ENCODE data around the gene P3R3URF. TPM values are rescaled to one million over a fixed set of nuclear protein-coding genes. Genes with fewer than 3 reads are reported as not detected.

Gene P3R3URF
- total and polyA plus RNA-seq, 2 donors (not counting 3 experiments of a cell fraction or from before 2014, with no cell fraction given), result not detected

- Histone ChIP-seq H3K79me2 (ENCODE audit: control insufficient read depth, insufficient read depth, low read length) (no peaks in the 10 kb centered on the region), H3K4me3 (replicated peaks in 1 of 3; ENCODE audit: insufficient read depth in 1 of 3, low read depth in 1 of 3, low read length in 3 of 3) (no peak overlapping the region)
- intact Hi-C loops (cut with micrococcal nuclease), result no loop called here
Measured at GRCh38 chr1:46206399-46206798, 30.1 kb upstream of the P3R3URF start.

More at GRCh38 chr1:46206399-46206798, 30.1 kb upstream of the P3R3URF start:
- no peaks in the 10 kb centered on the region for H4K20me1 ChIP-seq (replicated peaks; ENCODE audit: control insufficient read depth, extremely low read depth, insufficient read depth, low read length)
- H3K4me2 ChIP-seq (ENCODE audit: insufficient read depth, low read length), result no peak overlapping the region
- TF ChIP-seq GATA2 (IDR thresholded peaks at IDR 0.05; ENCODE audit: insufficient read depth, insufficient read length, low read depth, low read length), result no peak
- no peak for TF ChIP-seq CTCF (IDR thresholded peaks at IDR 0.05; ENCODE audit: extremely low read depth in 1 of 2, insufficient read depth in 1 of 2, low read depth in 1 of 2, low read length in 2 of 2)
- TF ChIP-seq MAX (IDR thresholded peaks at IDR 0.05; ENCODE audit: insufficient read depth, insufficient read length), result no peak
- no peak for TF ChIP-seq FOS (IDR thresholded peaks at IDR 0.05; ENCODE audit: borderline replicate concordance, insufficient read depth, low read length)
- TF ChIP-seq POLR2A (IDR thresholded peaks at IDR 0.05; ENCODE audit: low read depth, low read length), result no peak
- no peak for TF ChIP-seq MYC (IDR thresholded peaks at IDR 0.05; ENCODE audit: low read depth, low read length)
- no peak for TF ChIP-seq POLR2AphosphoS5 (IDR thresholded peaks at IDR 0.05; ENCODE audit: insufficient read depth, low read depth, low read length)
- TF ChIP-seq JUN (IDR thresholded peaks at IDR 0.05; ENCODE audit: borderline replicate concordance, insufficient read depth, insufficient read length, low read depth), result no peak
- TF ChIP-seq EZH2 (IDR thresholded peaks at IDR 0.05; ENCODE audit: borderline replicate concordance, low read depth, low read length, severe bottlenecking), result no peak
- ChIA-PET POLR2A (no interaction called here), CTCF (interaction anchor here (2.0 kb wide), 1 partner anchor 17 kb away, joined by 7 read pairs; no protein-coding TSS in a partner anchor)
- dilution Hi-C loops (cut with MboI; ENCODE audit: extremely low pct_ligation_motif_present, low sequenced_read_pairs), result no loop called here
- H2AFZ ChIP-seq (ENCODE audit: low read depth, low read length), result no peak overlapping the region
- no peak overlapping the region for H3K27ac ChIP-seq (ENCODE audit: insufficient read depth, low read depth, low read length)
- H3K36me3 ChIP-seq (ENCODE audit: control insufficient read depth in 2 of 2, extremely low read depth in 1 of 2, insufficient read depth in 2 of 2, low read length in 2 of 2), result no peaks in the 10 kb centered on the region
- FAIRE-seq (no peak), DNase-seq (ENCODE audit: low read depth, low spot score) (no peak)
- H3K4me1 ChIP-seq (ENCODE audit: control insufficient read depth, extremely low read depth, insufficient read depth, low read length), result peaks cover 8% of the 10 kb centered on the region
- H3K27me3 ChIP-seq (ENCODE audit: control insufficient read depth in 2 of 2, insufficient read depth in 2 of 2, low read length in 2 of 2), result no peaks in the 10 kb centered on the region
- no peak overlapping the region for H3K9ac ChIP-seq (replicated peaks; ENCODE audit: extremely low read depth, insufficient read depth, low read length)
- BruUV-seq (replicated peaks), result no TSS peak
- no peaks in the 10 kb centered on the region for H3K9me3 ChIP-seq (replicated peaks; ENCODE audit: control insufficient read depth, insufficient read depth, low read length)
- no peaks in the 10 kb centered on the region for H3K9me1 ChIP-seq (replicated peaks; ENCODE audit: control insufficient read depth, extremely low read depth, insufficient read depth, low read length)
